Activated CD4-positive, CD25-positive, alpha-beta regulatory T cell treated with anti-CD3 and anti-CD28 coated beads, Interleukin-2, amount 50 U/mL, for 16 hours (primary cell): ENCODE results near the gene MTCH1.

Experiments used
- DNase-seq: peaks from one replicate; pipeline ENCODE4 v3.0.0-alpha.2; 2020; ENCODE audit warnings: low read depth, low spot score

The MTCH1 gene

DNA sequence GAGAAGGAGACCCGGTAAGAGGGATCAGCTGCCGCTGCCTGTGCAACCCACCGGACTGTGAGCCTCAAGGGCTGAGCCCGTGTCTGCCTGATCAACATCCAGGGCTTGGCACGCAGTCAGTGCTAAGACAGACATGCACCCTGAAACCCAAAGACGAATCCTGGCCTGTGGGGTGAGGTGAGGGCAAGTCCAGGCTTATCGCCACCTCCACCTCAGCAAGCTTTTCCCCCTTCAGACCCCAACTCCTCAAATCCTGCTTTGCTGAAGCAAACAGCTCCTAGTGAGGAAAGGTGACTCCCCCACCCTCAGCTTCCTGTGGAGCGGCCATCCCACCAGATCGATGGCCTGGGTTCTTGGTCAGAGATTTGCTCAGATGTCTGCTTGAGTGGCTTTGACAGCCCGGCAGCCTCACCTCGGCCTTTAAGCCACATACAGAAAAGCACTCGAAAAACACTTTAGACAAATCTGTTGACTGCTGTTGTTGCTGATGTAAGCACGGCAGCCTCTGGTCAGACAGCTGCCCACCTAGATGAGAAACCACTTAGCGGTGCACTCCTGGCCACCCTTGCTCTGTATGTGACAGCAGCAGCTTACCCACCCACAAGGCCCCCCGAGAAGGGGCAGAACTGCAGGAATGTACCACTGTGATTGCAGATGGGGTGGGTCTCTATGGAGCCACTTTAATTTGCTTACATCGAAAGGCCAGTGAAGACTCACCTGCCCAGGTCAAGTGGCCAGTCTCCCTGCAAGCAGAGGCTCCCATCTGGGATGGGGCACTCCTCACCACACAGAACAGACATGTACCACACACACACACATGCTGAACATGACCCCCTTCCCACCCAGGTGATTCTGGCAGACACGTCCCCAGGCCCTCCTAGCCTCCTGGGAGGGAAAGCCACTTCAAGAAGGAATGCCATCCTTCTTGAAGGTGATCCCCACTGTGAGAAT lies 14.8 kb downstream of the MTCH1 start:
- DNase-seq, result no peak

DNA sequence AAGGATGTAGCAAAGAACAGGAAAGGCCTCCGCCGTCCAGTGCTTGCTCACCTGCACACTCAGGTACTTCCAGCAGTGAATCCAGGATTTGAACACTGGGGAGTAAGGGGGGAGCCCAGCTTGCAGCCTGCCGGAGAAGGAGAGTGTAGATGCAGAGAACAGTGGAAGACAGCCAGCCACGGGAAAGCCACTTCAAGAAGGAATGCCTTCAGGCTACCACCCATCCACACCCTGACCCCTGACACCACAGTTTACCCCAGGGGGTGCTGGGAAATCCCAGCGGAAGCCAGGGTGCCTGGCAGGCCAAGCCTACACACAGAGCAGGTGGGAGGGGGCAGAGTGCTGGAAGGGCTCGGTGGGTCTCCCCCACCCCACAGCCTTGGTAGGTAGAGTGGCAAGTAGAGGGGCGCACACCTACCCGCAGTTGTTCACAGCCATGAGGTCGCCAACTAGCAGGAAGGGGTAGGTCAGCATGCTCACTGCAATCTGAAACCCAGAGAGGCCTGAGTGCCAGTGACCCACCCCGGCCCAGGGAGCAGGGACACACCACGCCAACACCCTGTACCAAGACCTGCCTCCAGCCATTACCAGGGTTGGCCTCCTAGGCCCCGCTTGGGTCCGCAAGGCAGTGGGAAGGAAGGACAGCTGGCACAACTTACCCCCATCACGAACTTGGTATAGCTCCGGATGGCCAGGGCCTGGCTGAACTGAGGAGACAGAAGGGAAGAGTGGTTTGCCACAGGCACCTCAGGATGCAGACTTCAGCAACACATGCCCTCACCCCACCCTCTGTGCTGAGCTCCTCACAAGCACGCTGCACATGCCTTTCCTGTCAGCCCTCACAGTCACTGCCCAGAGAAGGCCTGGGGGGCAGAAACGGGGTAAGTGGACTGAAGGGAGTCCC lies 15.8 kb downstream of the MTCH1 start:
- no peak for DNase-seq

DNA sequence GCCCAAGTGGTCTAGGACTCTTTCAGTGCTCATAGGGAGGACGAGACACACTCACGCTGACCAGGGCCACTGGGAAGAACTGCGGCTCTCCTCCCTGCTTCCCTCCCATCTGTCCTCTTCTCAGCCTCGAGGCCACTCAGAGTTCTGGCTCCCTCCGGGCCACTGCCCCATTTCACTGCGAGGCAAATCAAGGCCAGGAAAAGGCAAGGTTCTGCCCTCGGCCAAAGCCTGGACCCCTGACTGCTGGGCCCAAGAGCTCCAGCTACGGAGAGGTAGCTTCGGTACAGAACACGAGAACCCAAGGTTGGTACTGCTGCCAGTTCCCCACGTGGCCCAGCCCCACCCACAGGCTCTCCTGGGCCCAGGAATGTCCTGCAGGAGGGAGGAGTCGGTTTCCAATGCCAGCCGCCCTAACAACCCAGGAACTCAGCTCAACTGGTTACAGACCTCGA lies 16.7 kb downstream of the MTCH1 start:
- no peak for DNase-seq

DNA sequence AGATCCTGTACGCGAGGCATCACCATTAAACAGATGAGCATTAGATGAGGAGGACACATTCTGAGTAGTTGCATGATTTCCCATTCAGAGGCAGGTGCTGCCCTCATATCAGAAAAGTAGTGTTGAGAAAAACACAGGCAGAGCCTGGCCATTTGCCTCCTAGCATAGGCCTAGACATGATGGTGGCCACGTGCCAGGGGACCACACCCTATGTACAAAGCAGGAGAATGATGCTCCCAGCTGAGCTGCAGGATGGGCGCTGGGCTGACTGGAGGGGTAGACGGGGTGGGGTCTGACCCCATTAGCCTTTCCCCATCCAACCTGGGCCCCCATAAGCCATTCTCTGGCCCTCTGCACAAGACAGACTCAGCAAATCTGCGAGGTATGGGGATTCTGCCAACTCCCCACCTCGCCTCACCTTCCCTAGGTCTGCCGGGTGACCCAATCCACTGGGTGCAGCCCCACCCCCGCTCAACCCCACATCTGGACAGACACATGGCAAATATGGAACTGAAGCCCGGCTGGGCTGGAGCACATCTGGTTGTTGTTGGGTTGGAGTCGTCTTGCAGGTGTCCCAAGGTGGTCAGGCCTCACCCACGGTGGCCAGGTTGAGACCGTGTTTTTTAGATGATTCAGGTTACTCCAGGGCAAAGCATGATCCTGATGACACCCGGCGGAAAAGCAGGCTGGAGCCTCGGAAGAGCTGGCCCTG lies 17.6 kb downstream of the MTCH1 start:
- DNase-seq, result no peak

DNA sequence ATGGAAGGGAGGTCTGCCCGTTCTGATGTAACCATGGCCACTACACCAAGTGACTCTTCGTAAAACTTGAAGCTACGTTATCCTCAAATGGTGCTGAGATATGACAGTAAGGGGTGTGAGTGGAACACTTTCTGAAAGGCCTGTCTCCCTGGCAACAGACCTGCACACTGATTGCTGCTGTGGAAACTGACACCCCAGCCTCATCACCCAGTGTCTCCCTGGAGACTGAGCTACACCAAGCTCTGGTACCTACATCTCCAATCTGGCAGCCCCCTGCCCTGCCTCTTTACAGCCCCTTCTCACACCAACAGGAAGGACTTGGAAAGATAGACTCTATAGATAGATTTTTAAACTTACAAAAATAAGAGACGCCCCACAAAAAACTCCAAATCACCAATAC lies 18.2 kb downstream of the MTCH1 start:
- DNase-seq, result no peak

DNA sequence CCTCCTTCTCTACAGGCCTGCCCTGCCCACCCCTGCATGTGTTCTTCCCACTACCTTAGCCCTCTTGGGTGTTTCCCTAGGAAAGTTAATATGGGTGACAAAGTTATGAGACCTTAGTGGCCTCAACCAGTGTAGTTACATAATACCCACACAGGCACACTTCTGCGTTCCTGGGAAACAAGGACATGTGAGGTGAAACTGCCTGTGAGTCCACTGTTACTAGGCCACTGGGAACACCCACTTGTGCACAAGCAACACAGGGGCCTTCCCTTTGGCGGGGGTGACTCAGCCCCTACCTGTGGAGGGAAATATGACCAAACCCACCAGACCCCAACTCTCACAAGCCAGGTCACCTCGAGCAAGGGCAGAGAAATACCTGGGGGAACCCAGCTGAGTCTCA lies 18.7 kb downstream of the MTCH1 start:
- no peak for DNase-seq

DNA sequence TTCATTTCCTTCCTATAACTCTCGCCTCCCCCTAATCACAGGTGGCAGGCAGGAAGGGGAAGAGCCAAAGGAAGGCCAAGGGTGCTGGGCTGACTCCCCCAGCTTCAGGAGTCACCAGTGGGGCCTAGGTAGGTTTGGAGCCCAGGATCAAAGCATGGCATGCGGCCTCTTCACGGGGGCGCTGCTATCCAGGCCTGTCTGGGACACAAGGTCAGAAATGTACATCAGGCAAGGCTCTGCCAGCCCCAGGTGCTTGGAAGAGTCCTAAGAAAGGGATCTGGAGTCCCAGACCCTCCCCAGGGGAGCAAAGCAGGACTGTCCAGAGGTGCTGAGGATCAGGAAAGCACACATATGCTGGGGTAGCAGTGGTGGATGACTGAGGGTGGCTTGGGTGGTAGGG lies 21.1 kb downstream of the MTCH1 start:
- no peak for DNase-seq

DNA sequence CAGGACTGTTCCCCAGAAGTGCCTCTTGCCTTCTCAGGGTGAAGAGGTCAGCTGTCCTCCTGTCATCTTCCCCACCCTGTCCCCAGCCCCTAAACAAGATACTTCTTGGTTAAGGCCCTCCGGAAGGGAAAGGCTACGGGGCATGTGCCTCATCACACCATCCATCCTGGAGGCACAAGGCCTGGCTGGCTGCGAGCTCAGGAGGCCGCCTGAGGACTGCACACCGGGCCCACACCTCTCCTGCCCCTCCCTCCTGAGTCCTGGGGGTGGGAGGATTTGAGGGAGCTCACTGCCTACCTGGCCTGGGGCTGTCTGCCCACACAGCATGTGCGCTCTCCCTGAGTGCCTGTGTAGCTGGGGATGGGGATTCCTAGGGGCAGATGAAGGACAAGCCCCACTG lies 21.6 kb downstream of the MTCH1 start:
- DNase-seq, result no peak

DNA sequence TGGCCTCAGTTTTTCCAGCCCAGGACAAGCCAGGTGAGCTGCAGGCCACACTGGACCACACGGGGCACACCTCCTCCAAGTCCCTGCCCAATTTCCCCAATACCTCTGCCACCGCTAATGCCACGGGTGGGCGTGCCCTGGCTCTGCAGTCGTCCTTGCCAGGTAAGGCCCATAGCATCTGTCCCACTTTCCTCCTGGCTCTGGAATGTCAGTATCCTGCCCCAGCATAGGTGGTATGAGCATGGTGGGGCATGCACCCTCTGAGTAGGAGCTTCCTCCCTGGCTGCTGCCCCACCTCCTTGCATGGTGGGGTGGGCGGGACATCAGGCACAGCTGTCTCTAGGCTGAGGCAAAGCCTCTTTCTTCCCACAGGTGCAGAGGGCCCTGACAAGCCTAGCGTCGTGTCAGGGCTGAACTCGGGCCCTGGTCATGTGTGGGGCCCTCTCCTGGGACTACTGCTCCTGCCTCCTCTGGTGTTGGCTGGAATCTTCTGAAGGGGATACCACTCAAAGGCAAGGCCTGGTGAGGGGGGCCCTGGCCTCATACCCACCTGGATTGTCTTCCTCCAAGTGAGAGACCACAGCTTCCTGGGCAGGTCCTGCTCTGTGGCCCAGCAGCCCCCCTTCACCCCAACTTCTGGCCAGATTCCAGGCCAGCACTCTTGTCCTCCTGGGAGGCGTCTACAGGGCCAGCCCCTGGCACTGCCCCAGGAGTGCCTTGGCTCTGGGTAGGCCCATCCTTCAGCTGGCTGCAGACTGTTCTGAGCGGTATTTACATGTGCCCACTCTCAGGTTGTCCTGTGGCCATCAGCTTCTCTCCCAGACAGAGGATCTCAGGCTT lies 22.3 kb downstream of the MTCH1 start:
- DNase-seq, result no peak

DNA sequence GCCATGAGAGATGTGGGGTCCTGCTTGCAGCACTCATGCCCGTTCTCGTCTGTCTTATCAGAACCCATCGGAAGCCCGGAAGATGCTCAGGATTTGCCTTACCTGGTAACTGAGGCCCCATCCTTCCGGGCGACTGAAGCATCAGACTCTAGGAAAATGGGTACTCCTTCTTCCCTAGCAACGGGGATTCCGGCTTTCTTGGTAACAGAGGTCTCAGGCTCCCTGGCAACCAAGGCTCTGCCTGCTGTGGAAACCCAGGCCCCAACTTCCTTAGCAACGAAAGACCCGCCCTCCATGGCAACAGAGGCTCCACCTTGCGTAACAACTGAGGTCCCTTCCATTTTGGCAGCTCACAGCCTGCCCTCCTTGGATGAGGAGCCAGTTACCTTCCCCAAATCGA lies 23.1 kb downstream of the MTCH1 start:
- peak; percentile 43 for DNase-seq

DNA sequence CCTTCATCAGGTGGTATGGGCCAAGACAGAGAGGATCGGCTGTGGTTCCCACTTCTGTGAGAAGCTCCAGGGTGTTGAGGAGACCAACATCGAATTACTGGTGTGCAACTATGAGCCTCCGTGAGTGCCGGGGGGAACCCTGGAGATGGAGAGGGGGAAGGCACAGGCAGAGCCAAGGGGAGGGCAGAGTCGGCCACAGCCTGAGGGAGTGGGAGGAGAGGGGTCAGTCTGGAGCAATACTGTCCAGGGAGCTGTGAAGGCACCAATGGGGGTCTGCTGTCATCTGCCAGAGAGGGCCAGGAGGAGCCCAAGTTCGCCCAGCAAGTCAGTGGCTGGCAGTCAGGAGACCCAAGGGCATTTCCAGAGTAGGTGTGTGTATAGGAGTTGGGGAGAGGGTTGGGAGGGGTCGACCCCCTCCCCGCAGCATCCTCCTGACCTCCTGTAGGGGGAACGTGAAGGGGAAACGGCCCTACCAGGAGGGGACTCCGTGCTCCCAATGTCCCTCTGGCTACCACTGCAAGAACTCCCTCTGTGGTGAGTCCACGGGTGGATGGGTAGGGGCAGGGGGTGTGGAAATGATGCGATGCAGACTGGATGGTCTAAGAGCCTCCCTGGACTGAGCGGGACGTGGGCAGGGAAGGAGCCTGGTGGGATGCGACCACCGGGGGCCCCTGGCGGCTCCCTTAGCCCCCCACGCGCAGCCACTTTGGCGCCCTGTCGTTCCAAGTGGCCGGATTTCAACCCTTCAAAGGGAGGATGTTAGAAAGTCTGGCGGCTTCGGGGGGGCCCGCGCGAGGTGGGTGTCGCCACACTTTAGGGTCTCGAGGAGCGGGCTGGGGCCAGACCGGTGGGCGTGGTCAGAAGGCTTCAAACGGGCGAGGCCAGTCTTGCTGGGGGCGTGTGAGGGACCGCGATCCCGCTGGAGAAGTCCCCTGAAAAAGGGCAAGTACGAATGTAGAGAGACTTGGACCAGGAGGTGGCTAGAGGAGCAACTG lies 24.3 kb downstream of the MTCH1 start:
- no peak for DNase-seq

DNA sequence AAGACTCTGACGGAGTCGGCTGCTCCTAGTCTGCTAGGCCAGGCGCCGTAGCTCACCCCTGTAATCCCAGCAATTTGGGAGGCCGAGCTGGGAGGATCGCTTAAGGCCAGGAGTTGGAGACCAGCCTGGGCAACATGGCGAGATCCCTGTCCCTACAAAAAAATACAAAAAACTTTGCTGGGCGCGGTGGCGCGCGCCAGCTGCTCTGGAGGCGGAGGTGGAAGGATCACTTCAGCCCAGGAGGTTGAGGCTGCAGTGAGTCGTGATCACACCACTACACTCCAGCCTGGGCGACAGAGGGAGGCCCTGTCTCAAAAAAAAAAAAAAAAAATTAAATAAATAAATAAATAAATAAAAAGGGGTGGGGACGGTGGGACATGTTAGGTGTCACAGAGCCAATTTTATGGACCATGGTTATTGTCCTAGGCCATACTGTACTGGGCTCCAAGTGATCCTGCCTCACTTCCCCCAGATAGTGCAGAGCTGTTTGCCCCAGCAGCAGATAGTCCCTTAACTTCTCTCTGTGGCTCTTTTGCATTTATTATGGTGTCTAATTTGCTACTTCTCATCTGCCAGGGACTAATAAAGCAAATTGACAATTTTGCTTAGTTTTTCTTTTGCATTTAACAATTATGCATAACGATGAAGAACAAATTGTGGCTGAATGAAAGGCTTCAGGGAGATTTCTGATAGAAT lies 26.3 kb downstream of the MTCH1 start:
- DNase-seq, result no peak

DNA sequence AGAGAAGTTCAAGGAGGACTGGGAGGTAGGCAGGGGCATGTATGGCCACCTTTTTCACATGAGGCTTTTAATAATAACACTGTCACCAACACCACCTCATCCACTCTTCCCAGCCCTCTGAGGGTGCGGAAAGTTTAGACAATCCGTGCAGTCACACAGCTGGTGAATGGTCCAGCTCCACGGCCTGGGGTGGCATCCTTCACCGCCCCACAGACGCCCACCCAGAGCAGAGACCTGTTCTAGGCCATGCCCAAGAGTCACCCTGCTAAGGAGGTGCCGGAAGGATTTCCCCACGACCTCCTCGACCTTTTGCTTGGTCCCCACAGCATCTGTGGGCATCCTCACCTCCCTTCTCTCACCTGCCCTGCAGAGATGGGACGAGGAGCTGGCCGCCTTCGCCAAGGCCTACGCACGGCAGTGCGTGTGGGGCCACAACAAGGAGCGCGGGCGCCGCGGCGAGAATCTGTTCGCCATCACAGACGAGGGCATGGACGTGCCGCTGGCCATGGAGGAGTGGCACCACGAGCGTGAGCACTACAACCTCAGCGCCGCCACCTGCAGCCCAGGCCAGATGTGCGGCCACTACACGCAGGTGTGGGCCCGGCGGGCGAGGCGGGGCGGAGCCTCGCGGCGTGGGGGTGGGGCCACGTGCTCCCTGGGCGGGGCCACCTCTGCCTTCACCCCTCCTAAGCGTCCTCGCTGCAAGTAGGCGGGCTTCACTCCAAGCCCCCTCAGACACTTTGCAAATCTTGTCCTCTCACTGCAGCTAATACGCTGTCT lies 27.0 kb downstream of the MTCH1 start:
- no peak for DNase-seq

DNA sequence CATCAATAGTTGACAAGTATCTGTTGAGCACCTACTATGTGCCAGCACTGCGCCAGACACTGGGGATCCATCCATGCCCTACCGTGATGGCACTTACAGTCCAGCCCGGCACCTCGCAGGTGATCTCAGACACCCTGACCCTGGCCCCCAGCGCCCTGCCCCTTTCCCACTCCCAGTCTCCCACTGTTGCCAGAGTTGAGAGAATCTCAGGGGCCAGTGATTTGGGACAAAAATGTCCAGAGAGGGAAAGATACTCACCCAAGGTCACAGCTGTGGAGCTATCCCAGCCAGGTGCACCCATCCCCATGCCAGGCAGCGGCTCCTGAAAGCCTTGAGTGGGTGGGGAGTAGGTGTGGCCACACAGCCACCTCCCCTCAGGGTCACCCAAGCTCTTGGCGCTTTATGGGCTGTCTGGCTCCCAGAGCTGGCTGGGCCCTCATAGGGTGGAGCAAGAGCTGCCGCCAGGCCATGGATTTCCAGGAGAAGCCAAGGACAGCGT lies 28.2 kb downstream of the MTCH1 start:
- no peak for DNase-seq

DNA sequence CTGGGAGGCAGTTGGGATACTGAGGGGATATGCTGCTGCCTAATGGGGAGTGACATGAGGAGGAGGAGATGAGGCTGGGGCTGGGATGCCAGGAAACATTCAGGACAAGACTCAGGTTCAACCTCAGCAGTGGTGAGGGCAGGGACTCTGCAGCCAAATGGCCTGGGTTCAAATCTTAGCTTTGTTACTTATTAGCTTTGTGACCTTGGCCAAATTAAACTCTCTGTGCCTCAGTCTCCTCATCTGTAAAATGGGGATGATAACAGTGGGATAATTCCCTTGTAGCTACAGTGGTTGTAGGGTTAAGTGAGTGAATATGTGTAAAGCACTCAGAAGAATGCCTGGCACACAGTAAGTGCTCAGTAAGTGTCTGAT lies 29.6 kb downstream of the MTCH1 start:
- no peak for DNase-seq

DNA sequence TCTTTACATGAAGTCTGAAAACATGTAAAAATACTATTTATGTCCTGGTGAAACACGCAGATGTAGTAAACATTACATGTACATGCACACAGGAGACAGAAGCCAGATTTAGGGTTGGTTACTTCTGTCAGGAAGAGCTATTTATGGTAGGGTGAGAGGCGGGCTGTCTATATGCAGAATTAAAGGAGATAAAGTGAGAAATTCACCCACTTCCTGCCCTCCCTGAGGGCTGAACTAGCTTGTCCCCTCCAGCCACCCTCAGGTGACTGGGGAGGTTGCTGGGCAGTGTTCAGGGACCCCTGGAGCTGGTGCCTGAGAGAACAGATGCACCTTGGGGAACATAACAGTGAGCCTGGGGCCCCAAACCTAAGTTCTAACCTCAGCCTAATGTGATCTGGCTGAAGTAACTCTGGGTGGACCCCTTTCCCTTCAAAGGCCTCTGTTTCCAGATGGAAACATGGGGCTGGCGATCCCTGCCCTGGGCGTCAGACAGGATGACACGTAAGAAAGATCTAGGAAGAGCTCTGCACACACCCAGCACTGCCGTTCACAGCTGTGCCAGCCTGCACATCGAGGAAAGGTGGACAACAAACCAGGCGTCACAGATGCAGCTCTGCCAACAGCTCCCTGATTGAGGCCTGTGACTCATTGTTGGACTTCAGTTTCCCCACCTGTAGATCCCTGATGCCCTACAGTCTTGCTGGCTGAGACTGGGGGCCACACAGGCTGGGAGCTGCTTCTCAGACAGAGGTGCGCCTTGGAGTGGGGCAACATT lies 30.1 kb downstream of the MTCH1 start:
- DNase-seq, result no peak

DNA sequence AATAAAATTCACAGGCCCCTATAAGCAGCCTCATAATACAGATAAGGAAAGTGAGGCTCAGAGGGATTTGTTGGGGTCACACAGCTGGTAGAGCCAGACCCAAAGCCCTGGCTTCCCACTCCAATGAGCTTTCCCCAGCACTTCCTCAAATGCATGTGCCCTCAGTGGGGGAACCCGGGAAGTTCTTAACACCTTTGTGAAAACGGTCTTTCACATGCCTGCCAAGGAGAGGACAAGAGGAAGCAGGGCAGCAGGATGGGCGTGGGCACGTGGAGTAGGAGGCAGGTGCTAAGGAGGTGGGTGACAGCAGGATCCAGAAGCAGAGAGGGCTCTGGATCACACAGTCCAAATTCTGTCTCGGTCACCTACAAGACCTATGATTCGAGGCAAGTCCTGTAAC lies 30.9 kb downstream of the MTCH1 start:
- DNase-seq, result no peak
